Right atrium auricular region (tissue), 2 donors: ENCODE data around the gene NR6A1. TPM values are rescaled to one million over a fixed set of nuclear protein-coding genes. Genes with fewer than 3 reads are reported as not detected.

ENCODE experiments used
- DNase-seq: peaks from one replicate; pipeline ENCODE4 v3.0.0-alpha.2; 2019; ENCODE audit warnings: low spot score
- H3K27ac ChIP-seq, 2 donors: fragments of 200-600 bp; sonication (generic); 1 replicate in 1 of 2; 2 replicates in 1 of 2; pipeline ENCODE4 v1.5.1; 2016 to 2019
- H3K27me3 ChIP-seq, 2 donors: fragments of 200-600 bp; sonication (generic); one replicate each; pipeline versions ENCODE4 v1.5.1 to v1.6.0; 2017 to 2019
- H3K36me3 ChIP-seq: fragments of 200-600 bp; sonication (generic); one replicate; pipeline ENCODE4 v1.5.1; 2016
- H3K4me1 ChIP-seq, 2 donors: fragments of 200-600 bp; sonication (generic); one replicate each; pipeline versions ENCODE4 v1.5.1 to v1.6.0; 2017 to 2019
- H3K4me3 ChIP-seq, 2 donors: fragments of 200-600 bp; sonication (generic); 1 replicate in 1 of 2; 2 replicates in 1 of 2; pipeline ENCODE4 v1.5.1; 2017 to 2019; ENCODE audit warnings: mild to moderate bottlenecking in 1 of 2, moderate library complexity in 1 of 2
- H3K9me3 ChIP-seq, 2 donors: fragments of 200-600 bp; sonication (generic); one replicate each; pipeline ENCODE4 v1.5.1; 2019
- CTCF ChIP-seq, 2 donors: fragments of 200-600 bp; sonication (generic); IDR thresholded peaks; one replicate each; pipeline ENCODE4 v1.5.1; 2019; ENCODE audit warnings: antibody characterized with exemption in 2 of 2
- total RNA-seq, 2 donors: library from RNA; depleted of rRNA; stranded (reverse); fragments of >200 nt; gene quantifications; one replicate each; pipeline ENCODE4 v1.1.0, GENCODE V29; 2016

Gene NR6A1
- total RNA-seq, 2 donors from 2014 or later, result 1.9 to 2.6 TPM

GRCh38 chr9:124471761-124472160, 299.4 kb downstream of the NR6A1 start:
- no peak overlapping the region for H3K27ac ChIP-seq
- H3K4me3 ChIP-seq, result no peak overlapping the region
- no peak for TF ChIP-seq CTCF (IDR thresholded peaks at IDR 0.05)
- no peak for DNase-seq
- H3K36me3 ChIP-seq, result no peaks in the 10 kb centered on the region
- H3K4me1 ChIP-seq, result no peaks in the 10 kb centered on the region
- no peaks in the 10 kb centered on the region for H3K27me3 ChIP-seq
- no peaks in the 10 kb centered on the region for H3K9me3 ChIP-seq

DNA sequence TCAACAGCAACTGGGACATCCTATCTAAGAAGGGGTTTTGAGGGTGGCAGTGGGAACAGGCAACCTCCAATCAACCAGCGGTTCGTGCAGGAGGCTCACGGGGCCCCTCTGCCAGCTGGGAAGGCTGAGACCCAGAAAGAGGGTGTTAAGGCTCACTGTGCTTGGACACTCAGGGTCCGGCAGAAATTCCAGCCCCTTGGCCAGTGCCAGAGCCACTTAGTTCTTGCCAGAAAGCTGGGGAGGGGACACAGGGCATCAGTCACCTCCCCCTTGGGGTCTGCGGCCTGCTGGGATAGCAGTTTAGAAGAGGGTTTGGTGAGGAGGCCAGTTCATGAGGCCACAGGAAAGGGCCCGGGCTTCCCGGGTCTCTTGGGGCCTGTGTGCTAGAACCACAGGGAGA, 300.4 kb downstream of the NR6A1 start:
- no peak for DNase-seq
- H3K4me3 ChIP-seq, result no peak overlapping the region
- no peaks in the 10 kb centered on the region for H3K27me3 ChIP-seq
- H3K36me3 ChIP-seq, result no peaks in the 10 kb centered on the region
- H3K27ac ChIP-seq, result no peak overlapping the region
- no peaks in the 10 kb centered on the region for H3K9me3 ChIP-seq
- no peak for TF ChIP-seq CTCF (IDR thresholded peaks at IDR 0.05)
- no peaks in the 10 kb centered on the region for H3K4me1 ChIP-seq

DNA sequence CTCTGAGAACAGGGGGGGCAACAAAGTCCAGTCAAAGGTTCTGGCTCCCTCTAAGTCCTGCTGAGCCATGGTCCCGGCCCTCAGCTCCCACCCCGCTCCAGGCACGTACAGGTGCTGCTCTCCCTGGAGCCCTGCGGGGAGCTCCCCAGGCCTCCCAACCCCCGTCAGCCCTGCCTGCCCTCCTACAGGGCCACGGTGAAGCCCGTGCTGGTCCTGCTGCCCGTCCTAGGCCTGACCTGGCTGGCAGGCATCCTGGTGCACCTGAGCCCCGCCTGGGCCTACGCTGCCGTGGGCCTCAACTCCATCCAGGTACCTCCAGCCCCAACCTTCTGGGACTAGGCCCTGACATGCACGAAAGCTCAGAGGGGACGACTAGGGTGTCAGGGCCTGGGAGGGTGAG, 300.8 kb downstream of the NR6A1 start:
- H3K4me3 ChIP-seq, result no peak overlapping the region
- H3K36me3 ChIP-seq, result no peaks in the 10 kb centered on the region
- no peaks in the 10 kb centered on the region for H3K27me3 ChIP-seq
- H3K9me3 ChIP-seq, result no peaks in the 10 kb centered on the region
- TF ChIP-seq CTCF (IDR thresholded peaks at IDR 0.05), result no peak
- H3K4me1 ChIP-seq, result no peaks in the 10 kb centered on the region
- no peak overlapping the region for H3K27ac ChIP-seq
- DNase-seq, result no peak

DNA sequence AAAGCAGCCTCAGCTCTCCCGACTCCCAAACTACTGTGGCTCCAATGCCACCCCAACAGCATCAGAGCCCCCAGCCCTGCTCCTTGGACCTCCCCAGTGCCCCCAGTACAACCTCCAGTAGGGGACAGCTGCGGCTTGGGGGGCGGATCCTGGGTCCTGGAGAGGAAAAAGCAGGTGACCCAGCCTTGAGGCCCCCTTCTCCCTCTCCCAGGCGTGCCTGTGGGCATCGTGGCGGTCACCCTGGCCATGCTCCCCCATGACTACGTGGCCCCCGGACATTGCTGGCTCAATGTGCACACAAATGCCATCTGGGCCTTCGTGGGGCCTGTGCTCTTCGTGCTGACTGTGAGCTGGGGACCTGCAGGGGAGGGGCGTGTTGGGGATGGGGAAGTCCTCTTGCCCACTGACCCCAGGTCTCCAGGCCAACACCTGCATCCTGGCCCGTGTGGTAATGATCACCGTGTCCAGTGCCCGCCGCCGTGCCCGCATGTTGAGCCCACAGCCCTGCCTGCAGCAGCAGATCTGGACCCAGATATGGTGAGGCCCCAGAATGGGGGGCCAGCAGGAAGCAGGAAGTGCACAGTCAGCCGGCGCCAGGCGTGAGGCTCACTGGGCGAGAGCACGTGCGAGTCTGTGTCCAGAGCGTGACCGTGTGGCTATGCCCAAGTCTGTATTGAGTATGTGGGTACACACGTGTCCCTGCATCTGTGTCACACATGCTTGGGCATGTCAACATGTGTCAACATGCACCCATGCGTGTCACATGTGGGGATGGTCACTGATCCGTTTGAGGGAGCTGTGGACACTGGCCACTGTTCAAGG, 301.9 kb downstream of the NR6A1 start:
- DNase-seq, result no peak
- no peaks in the 10 kb centered on the region for H3K4me1 ChIP-seq
- H3K36me3 ChIP-seq, result no peaks in the 10 kb centered on the region
- H3K27me3 ChIP-seq, result no peaks in the 10 kb centered on the region
- H3K27ac ChIP-seq, result no peak overlapping the region
- TF ChIP-seq CTCF (IDR thresholded peaks at IDR 0.05), result no peak
- no peaks in the 10 kb centered on the region for H3K9me3 ChIP-seq
- H3K4me3 ChIP-seq, result no peak overlapping the region

DNA sequence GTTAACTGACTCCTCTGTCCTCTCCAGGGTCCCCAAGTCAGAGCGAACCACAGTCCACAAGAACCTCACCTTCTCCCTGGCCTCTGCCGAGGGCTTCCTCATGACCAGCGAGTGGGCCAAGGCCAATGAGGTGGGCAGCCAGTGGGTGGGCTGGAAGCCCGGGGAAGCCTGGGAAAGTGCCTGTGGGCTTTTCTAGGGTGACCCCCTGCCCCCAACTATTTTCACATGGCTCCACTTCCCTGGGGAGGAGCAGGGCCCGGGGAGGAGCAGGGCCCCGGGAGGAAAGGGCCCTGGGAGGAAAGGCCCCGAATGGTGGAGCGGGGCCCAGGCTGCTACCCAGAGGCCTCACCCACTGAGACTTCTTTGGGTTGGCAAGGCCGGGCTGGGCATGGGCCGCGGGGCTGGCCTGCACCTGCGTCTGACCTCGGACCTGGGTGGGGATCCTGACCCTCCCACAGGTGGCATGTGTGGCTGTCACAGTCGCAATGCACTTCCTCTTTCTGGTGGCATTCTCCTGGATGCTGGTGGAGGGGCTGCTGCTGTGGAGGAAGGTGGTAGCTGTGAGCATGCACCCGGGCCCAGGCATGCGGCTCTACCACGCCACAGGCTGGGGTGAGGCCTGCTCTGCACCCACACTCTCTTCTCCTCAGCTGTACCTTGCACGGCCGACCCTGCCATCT, 302.9 kb downstream of the NR6A1 start:
- TF ChIP-seq CTCF (IDR thresholded peaks at IDR 0.05), result no peak
- H3K4me3 ChIP-seq, result no peak overlapping the region
- no peaks in the 10 kb centered on the region for H3K4me1 ChIP-seq
- H3K9me3 ChIP-seq, result no peaks in the 10 kb centered on the region
- H3K27ac ChIP-seq, result no peak overlapping the region
- H3K27me3 ChIP-seq, result no peaks in the 10 kb centered on the region
- no peaks in the 10 kb centered on the region for H3K36me3 ChIP-seq
- DNase-seq, result no peak
